Transverse colon (tissue), 4 donors: ENCODE data around the gene TMEM91. TPM values are rescaled to one million over a fixed set of nuclear protein-coding genes. Genes with fewer than 3 reads are reported as not detected.
A peak's percentile ranks its signal among the peaks of the same experiment; 100 is the strongest.

Experiments used
- DNase-seq: peaks from one replicate; pipeline ENCODE4 v3.0.0-alpha.2; 2019
- H3K27ac ChIP-seq, 4 donors: fragments of 200-600 bp; sonication (generic); 2 replicates each; pipeline ENCODE4 v1.5.1; 2016 to 2018; ENCODE audit warnings: inconsistent platforms in 4 of 4
- H3K27me3 ChIP-seq: fragments of 200-600 bp; sonication (generic); 2 replicates; pipeline ENCODE4 v1.5.1; 2017; ENCODE audit warnings: inconsistent platforms
- H3K36me3 ChIP-seq, 4 donors: fragments of 200-600 bp; sonication (generic); 2 replicates each; pipeline ENCODE4 v1.5.1; 2017 to 2019; ENCODE audit warnings: inconsistent platforms in 4 of 4
- H3K4me1 ChIP-seq, 4 donors: fragments of 200-600 bp; sonication (generic); 2 replicates each; pipeline ENCODE4 v1.5.1; 2017 to 2020; ENCODE audit warnings: inconsistent platforms in 4 of 4
- H3K4me3 ChIP-seq, 4 donors: fragments of 200-600 bp; sonication (generic); 1 replicate in 1 of 4; 2 replicates in 3 of 4; pipeline versions ENCODE4 v1.5.1 to v1.6.1; 2017 to 2019; ENCODE audit warnings: inconsistent platforms in 4 of 4
- H3K9me3 ChIP-seq, 2 donors: fragments of 200-600 bp; sonication (generic); 2 replicates each; pipeline ENCODE4 v1.5.1; 2017 to 2019; ENCODE audit warnings: inconsistent platforms in 2 of 2
- CTCF ChIP-seq, 5 experiments: fragments of 200-600 bp in 3 of 5; fragments of 450-650 bp in 2 of 5; sonication (generic) in 3 of 5; IDR thresholded peaks; 1 replicate in 2 of 5; 2 replicates in 3 of 5; pipeline ENCODE4 v1.5.1; 2016 to 2017; ENCODE audit warnings: antibody characterized with exemption in 5 of 5, inconsistent platforms in 3 of 5, mild to moderate bottlenecking in 2 of 5, moderate library complexity in 1 of 5
- EP300 ChIP-seq: sonication (generic); formaldehyde crosslinking; IDR thresholded peaks from one replicate; pipeline ENCODE4 v1.6.1; 2017; ENCODE audit warnings: antibody characterized with exemption, low read depth
- POLR2A ChIP-seq: fragments of 450-650 bp; IDR thresholded peaks from one replicate; pipeline ENCODE4 v1.6.1; 2016; ENCODE audit warnings: antibody characterized with exemption, mild to moderate bottlenecking, moderate library complexity
- POLR2AphosphoS5 ChIP-seq, 3 donors: sonication (generic); formaldehyde crosslinking; IDR thresholded peaks; one replicate each; pipeline ENCODE4 v1.6.1; 2016; ENCODE audit warnings: antibody characterized with exemption in 3 of 3
- WGBS, 2 donors: methylation state at CpG; one replicate each; pipeline ENCODE4 v1.1.5; 2018; ENCODE audit warnings: low coverage in 1 of 2; 5-methylcytosine and 5-hydroxymethylcytosine counted together
- in situ Hi-C, 4 donors: fragments of 200-750 bp; cut with MboI; loops; one replicate each; pipeline versions ENCODE4 v1.15.0 to v1.15.1; 2017; ENCODE audit warnings: low sequenced_read_pairs in 3 of 4, low pct_ligation_motif_present in 1 of 4, low pct_unique_long_range_greater_than_20kb in 1 of 4
- intact Hi-C: fragments of 100-400 bp; cut with DNase I; formaldehyde crosslinking; loops from one replicate; pipeline ENCODE4 v1.15.1; 2023; ENCODE audit warnings: low total_unique reads
- total RNA-seq, 4 donors: library from RNA; depleted of rRNA; stranded (reverse); fragments of >200 nt; gene quantifications; one replicate each; pipeline ENCODE4 v1.1.0, GENCODE V29; 2016

Gene TMEM91
- total RNA-seq, 4 donors from 2014 or later: 4.8 to 11.4 (median 9.4) TPM; not detected in 1

GRCh38 chr19:41332468-41332867, 43.9 kb upstream of the TMEM91 start:
- Histone ChIP-seq H3K9me3 (no peaks in the 10 kb centered on the region), H3K27me3 (no peaks in the 10 kb centered on the region), H3K36me3 (no peaks in the 10 kb centered on the region), H3K4me3 (no peak overlapping the region), H3K4me1 (peaks cover 0 to 25% (median 11%) of the 10 kb centered on the region in 4 donors), H3K27ac (no peak overlapping the region)
- DNase-seq: no peak
- no peak for TF ChIP-seq POLR2A
- no peak for TF ChIP-seq CTCF (IDR thresholded peaks at IDR 0.05)
- TF ChIP-seq POLR2AphosphoS5 (IDR thresholded peaks at IDR 0.05): no peak
- TF ChIP-seq EP300: no peak
- intact Hi-C loops (no loop called here), in situ Hi-C loops (loop anchor here in 1 of 4 donors (25.0 kb wide), 1 partner anchor 230 kb away; no protein-coding TSS in a partner anchor)
- 82% methylated on average over 5 of the region's 5 CpGs; no CpG with 5 or more reads in 1 of the 2 donors for WGBS, 2 donors

GRCh38 chr19:41334793-41335192, 41.5 kb upstream of the TMEM91 start:
- Histone ChIP-seq H3K27me3 (no peaks in the 10 kb centered on the region), H3K9me3 (no peaks in the 10 kb centered on the region), H3K4me1 (peaks cover 0 to 6% (median 1%) of the 10 kb centered on the region in 4 donors), H3K36me3 (no peaks in the 10 kb centered on the region), H3K27ac (peak overlapping the region in 1 of 4 donors; percentile 55), H3K4me3 (no peak overlapping the region)
- WGBS, 2 donors: 70 to 81% methylated on average over 3 to 5 of the region's 5 CpGs
- DNase-seq: no peak
- in situ Hi-C loops: loop anchor here in 1 of 4 donors (25.0 kb wide), 1 partner anchor 228 kb away; no protein-coding TSS in a partner anchor
- TF ChIP-seq POLR2A (no peak), CTCF (IDR thresholded peaks at IDR 0.05) (no peak), EP300 (no peak), POLR2AphosphoS5 (IDR thresholded peaks at IDR 0.05) (no peak)
- intact Hi-C loops: no loop called here

DNA sequence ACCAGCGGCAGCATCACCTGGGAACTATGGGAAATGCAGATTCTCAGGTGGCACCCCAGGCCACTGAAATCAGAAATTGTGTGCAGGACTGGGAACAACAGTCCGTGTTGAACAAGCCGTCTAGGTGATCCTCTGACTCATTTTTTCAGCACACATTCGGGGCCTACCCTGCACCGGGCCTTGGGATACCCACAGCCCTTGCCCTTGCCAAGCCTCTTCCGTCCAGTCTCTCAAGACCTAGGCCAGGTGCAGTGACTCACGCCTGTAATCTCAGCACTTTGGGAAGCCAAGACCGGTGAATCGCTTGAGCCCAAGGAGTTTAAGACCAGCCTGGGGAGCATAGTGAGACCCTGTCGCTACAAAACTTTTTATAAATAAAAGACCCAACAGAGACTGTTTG, 40.9 kb upstream of the TMEM91 start:
- H3K4me3 ChIP-seq: no peak overlapping the region
- no peak for DNase-seq
- H3K27ac ChIP-seq: no peak overlapping the region

DNA sequence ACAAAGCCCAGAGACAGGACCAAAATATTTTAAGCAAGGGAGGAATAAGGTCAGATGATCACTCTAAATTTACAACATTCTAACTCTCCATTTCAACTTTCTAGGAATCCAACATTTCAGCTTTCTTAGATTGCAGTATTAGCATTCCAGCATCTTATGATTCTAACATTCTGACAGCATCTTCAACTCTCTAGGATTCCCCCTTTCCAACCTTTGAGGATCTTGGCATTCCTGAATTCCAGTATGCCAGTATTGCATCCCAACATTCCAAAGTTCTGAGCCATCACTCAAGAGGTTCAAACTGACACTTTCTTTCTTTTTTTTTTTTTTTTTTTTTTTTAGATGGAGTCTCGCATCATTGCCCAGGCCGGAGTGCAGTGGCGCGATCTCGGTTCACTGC, 36.4 kb upstream of the TMEM91 start:
- WGBS, 2 donors: 91 to 100% methylated on average over 2 to 5 of the region's 5 CpGs
- H3K27ac ChIP-seq: no peak overlapping the region
- peaks cover 0 to 3% (median 1%) of the 10 kb centered on the region in 4 donors for H3K4me1 ChIP-seq
- in situ Hi-C loops (loop anchor here in 1 of 4 donors (25.0 kb wide), 1 partner anchor 222 kb away; no protein-coding TSS in a partner anchor), intact Hi-C loops (no loop called here)
- H3K9me3 ChIP-seq: no peaks in the 10 kb centered on the region
- DNase-seq: no peak
- TF ChIP-seq EP300 (no peak), CTCF (IDR thresholded peaks at IDR 0.05) (no peak), POLR2AphosphoS5 (IDR thresholded peaks at IDR 0.05) (no peak), POLR2A (no peak)
- no peak overlapping the region for H3K4me3 ChIP-seq
- H3K27me3 ChIP-seq: no peaks in the 10 kb centered on the region
- H3K36me3 ChIP-seq: no peaks in the 10 kb centered on the region

More for the DNA sequence above, 40.9 kb upstream of the TMEM91 start:
- Histone ChIP-seq H3K27me3 (no peaks in the 10 kb centered on the region), H3K9me3 (no peaks in the 10 kb centered on the region), H3K4me1 (peaks cover 0 to 6% (median 1%) of the 10 kb centered on the region in 4 donors), H3K36me3 (no peaks in the 10 kb centered on the region)
- WGBS, 2 donors: 88 to 94% methylated on average over 3 to 10 of the region's 10 CpGs
- TF ChIP-seq EP300 (no peak), POLR2AphosphoS5 (IDR thresholded peaks at IDR 0.05) (no peak), CTCF (IDR thresholded peaks at IDR 0.05) (no peak), POLR2A (no peak)
- in situ Hi-C loops (loop anchor here in 1 of 4 donors (25.0 kb wide), 1 partner anchor 227 kb away; no protein-coding TSS in a partner anchor), intact Hi-C loops (no loop called here)
